IMR-90 (cell line): ENCODE measurements around the gene POLRMT. TPM values are rescaled to one million over a fixed set of nuclear protein-coding genes. Genes with fewer than 3 reads are reported as not detected.

Source experiments
- ATAC-seq: fragments of 200-7000 bp; cut with Tn5 transposase; 2 replicates; pipeline ENCODE4 v1.9.1; 2020; ENCODE audit warnings: low read depth, mild to moderate bottlenecking, moderate library complexity
- BruUV-seq: library from RNA; stranded (reverse); fragments of 400-500 nt; replicated peaks from 2 replicates; lab custom pipeline; 2021; lab: Mats Ljungman, UMichigan
- CTCF ChIA-PET: fragments of 300-600 bp; formaldehyde crosslinking; extraction: SDS; loops from one replicate; lab custom pipeline; 2021; ENCODE audit warnings: antibody characterized with exemption; lab: Yijun Ruan, JAX
- POLR2A ChIA-PET: fragments of 300-600 bp; sonication (Branson Sonifier 250); formaldehyde crosslinking; loops from one replicate; lab custom pipeline; 2022; ENCODE audit warnings: antibody characterized with exemption; ENCODE audit not compliant: unreplicated experiment; lab: Charles Lee
- DNase-seq: peaks from one replicate; pipeline ENCODE4 v3.0.0; 2013
- H2AFZ ChIP-seq: replicated peaks from 2 replicates; pipeline ENCODE3; 2013; ENCODE audit warnings: low read length, mild to moderate bottlenecking; ENCODE audit not compliant: poor library complexity
- H2AK5ac ChIP-seq: 2 replicates; pipeline ENCODE4 v1.6.1; 2013; ENCODE audit warnings: low read depth, low read length, inconsistent platforms
- H2AK9ac ChIP-seq: replicated peaks from 2 replicates; pipeline ENCODE3; 2013; ENCODE audit warnings: mild to moderate bottlenecking, low read depth, low read length, moderate library complexity; ENCODE audit not compliant: poor library complexity
- H2BK120ac ChIP-seq: 2 replicates; pipeline ENCODE4 v1.6.1; 2013; ENCODE audit warnings: low read depth, low read length, inconsistent platforms
- H2BK15ac ChIP-seq: 3 replicates; pipeline ENCODE4 v1.6.1; 2013; ENCODE audit warnings: low read depth, low read length, inconsistent platforms
- H2BK20ac ChIP-seq: 2 replicates; pipeline ENCODE4 v1.6.1; 2013; ENCODE audit warnings: low read depth, mild to moderate bottlenecking, inconsistent platforms, low read length, moderate library complexity
- H2BK5ac ChIP-seq: 2 replicates; pipeline ENCODE4 v1.6.1; 2013; ENCODE audit warnings: mild to moderate bottlenecking, low read depth, low read length, inconsistent platforms; ENCODE audit not compliant: poor library complexity, severe bottlenecking
- H3K14ac ChIP-seq: replicated peaks from 2 replicates; pipeline ENCODE4 v1.6.1; 2013; ENCODE audit warnings: low read depth, low read length, inconsistent platforms
- H3K18ac ChIP-seq: 2 replicates; pipeline ENCODE4 v1.6.1; 2013; ENCODE audit warnings: low read depth, low read length, control low read depth
- H3K23ac ChIP-seq: 2 replicates; pipeline ENCODE4 v1.6.1; 2013; ENCODE audit warnings: low read depth, low read length, inconsistent platforms
- H3K27ac ChIP-seq: 2 replicates; pipeline ENCODE4 v1.5.1; 2013; ENCODE audit warnings: mild to moderate bottlenecking, control low read depth, low read length; ENCODE audit not compliant: insufficient read depth
- H3K27me3 ChIP-seq: 2 replicates; pipeline ENCODE4 v1.6.1; 2013; ENCODE audit warnings: low read length; ENCODE audit not compliant: control insufficient read depth, insufficient read depth
- H3K36me3 ChIP-seq: 2 replicates; pipeline ENCODE4 v1.6.1; 2013; ENCODE audit warnings: low read length, mixed read lengths; ENCODE audit not compliant: control insufficient read depth, insufficient read depth
- H3K4ac ChIP-seq: 2 replicates; pipeline ENCODE4 v1.6.1; 2013; ENCODE audit warnings: low read depth, low read length, inconsistent platforms
- H3K4me1 ChIP-seq: 2 replicates; pipeline ENCODE4 v1.6.1; 2013; ENCODE audit warnings: low read length, mixed read lengths; ENCODE audit not compliant: control insufficient read depth, insufficient read depth
- H3K4me2 ChIP-seq: 2 replicates; pipeline ENCODE4 v1.6.1; 2013; ENCODE audit warnings: low read depth, mild to moderate bottlenecking, control low read depth, low read length, moderate library complexity
- H3K4me3 ChIP-seq: 2 replicates; pipeline ENCODE4 v1.5.1; 2013; ENCODE audit warnings: low read depth, mild to moderate bottlenecking, control low read depth, low read length, moderate library complexity; ENCODE audit not compliant: insufficient read depth
- H3K56ac ChIP-seq: 2 replicates; pipeline ENCODE4 v1.6.1; 2013; ENCODE audit warnings: low read length, inconsistent platforms; ENCODE audit not compliant: insufficient read depth; ENCODE audit errors: extremely low read depth
- H3K79me1 ChIP-seq, 2 experiments: 2 replicates each; pipeline ENCODE4 v1.6.1; 2013; ENCODE audit warnings: low read length in 2 of 2, inconsistent platforms in 1 of 2, low read depth in 1 of 2
- H3K9ac ChIP-seq: 2 replicates; pipeline ENCODE4 v1.6.1; 2013; ENCODE audit warnings: low read depth, low read length, control low read depth
- H3K9me1 ChIP-seq: 2 replicates; pipeline ENCODE4 v1.6.1; 2013; ENCODE audit warnings: low read length, inconsistent platforms; ENCODE audit not compliant: insufficient read depth
- H3K9me3 ChIP-seq: 2 replicates; pipeline ENCODE4 v1.6.1; 2013; ENCODE audit warnings: low read length; ENCODE audit not compliant: control insufficient read depth, insufficient read depth
- H4K20me1 ChIP-seq: 2 replicates; pipeline ENCODE4 v1.6.1; 2013; ENCODE audit warnings: low read length, inconsistent platforms; ENCODE audit not compliant: insufficient read depth
- H4K5ac ChIP-seq: 2 replicates; pipeline ENCODE4 v1.6.1; 2013; ENCODE audit warnings: mild to moderate bottlenecking, low read depth, low read length, control low read depth
- H4K8ac ChIP-seq, 2 experiments: 2 replicates each; pipeline ENCODE4 v1.6.1; 2013; ENCODE audit warnings: low read depth in 2 of 2, low read length in 2 of 2, control low read depth in 1 of 2, inconsistent platforms in 1 of 2
- H4K91ac ChIP-seq: 2 replicates; pipeline ENCODE4 v1.6.1; 2013; ENCODE audit warnings: low read depth, low read length, inconsistent platforms; ENCODE audit not compliant: insufficient read depth
- MAFK ChIP-seq: IDR thresholded peaks from 2 replicates; pipeline ENCODE4 v1.6.1; 2012; ENCODE audit warnings: low read depth, low read length, improper control_type of control experiment
- MAZ ChIP-seq: IDR thresholded peaks from 2 replicates; pipeline ENCODE4 v1.6.1; 2012; ENCODE audit warnings: low read depth, mild to moderate bottlenecking, low read length, improper control_type of control experiment, moderate library complexity, borderline replicate concordance
- POLR2A ChIP-seq: IDR thresholded peaks from 2 replicates; pipeline ENCODE4 v1.6.1; 2012; ENCODE audit warnings: mild to moderate bottlenecking, low read depth, low read length
- RAD21 ChIP-seq: IDR thresholded peaks from 2 replicates; pipeline ENCODE4 v1.6.1; 2012; ENCODE audit warnings: low read length, improper control_type of control experiment
- RFX5 ChIP-seq: IDR thresholded peaks from 2 replicates; pipeline ENCODE4 v1.8.0; 2012; ENCODE audit warnings: low read depth, mild to moderate bottlenecking, low read length, moderate library complexity
- SMC3 ChIP-seq: fragments of 150-350 bp; IDR thresholded peaks from 2 replicates; pipeline ENCODE4 v1.6.1; 2016; ENCODE audit warnings: low read depth, mild to moderate bottlenecking, antibody characterized with exemption, low read length, moderate library complexity
- WGBS, 2 experiments: methylation state at CpG; one replicate each; pipeline versions ENCODE4 v1.1.5 to v1.1.7; 2013; ENCODE audit warnings: missing lambda C conversion rate in 2 of 2; ENCODE audit not compliant: insufficient read length in 1 of 2; ENCODE audit errors: extremely low coverage in 2 of 2; 5-methylcytosine and 5-hydroxymethylcytosine counted together
- dilution Hi-C: fragments of 300-500 bp; cut with HindIII; formaldehyde crosslinking; loops from one replicate; pipeline ENCODE4 v1.14.3; 2018; ENCODE audit warnings: low sequenced_read_pairs; ENCODE audit not compliant: unreplicated experiment
- in situ Hi-C: fragments of 300-500 bp; cut with MboI; formaldehyde crosslinking; loops from 3 replicates; pipeline ENCODE4 v1.14.3; 2019; ENCODE audit warnings: low sequenced_read_pairs, inconsistent platforms, mixed read lengths
- intact Hi-C: fragments of 100-400 bp; cut with micrococcal nuclease; formaldehyde crosslinking; loops from 2 replicates; pipeline ENCODE4 v1.10.0; 2022
- polyA plus RNA-seq, 3 experiments: library from polyadenylated mRNA; depleted of rRNA; stranded (reverse); fragments of >200 nt; gene quantifications; 2 replicates each; pipeline ENCODE4 v1.2.3, GENCODE V29; 2012; ENCODE audit warnings: low replicate concordance in 1 of 3
- total RNA-seq: library from RNA; depleted of rRNA; stranded (reverse); fragments of >200 nt; gene quantifications from 2 replicates; pipeline ENCODE4 v1.2.3, GENCODE V29; 2012
- TF ChIP-seq, protein P1 (sequence below): conservative IDR thresholded peaks from 2 replicates; pipeline ENCODE4 v1.5.1; 2012; ENCODE audit warnings: mild to moderate bottlenecking, low read depth, low read length, improper control_type of control experiment

The POLRMT gene
- total and polyA plus RNA-seq, 2 of the 4 experiments (the other 2 are of a cell fraction): 9.9 to 29.6 TPM

DNA sequence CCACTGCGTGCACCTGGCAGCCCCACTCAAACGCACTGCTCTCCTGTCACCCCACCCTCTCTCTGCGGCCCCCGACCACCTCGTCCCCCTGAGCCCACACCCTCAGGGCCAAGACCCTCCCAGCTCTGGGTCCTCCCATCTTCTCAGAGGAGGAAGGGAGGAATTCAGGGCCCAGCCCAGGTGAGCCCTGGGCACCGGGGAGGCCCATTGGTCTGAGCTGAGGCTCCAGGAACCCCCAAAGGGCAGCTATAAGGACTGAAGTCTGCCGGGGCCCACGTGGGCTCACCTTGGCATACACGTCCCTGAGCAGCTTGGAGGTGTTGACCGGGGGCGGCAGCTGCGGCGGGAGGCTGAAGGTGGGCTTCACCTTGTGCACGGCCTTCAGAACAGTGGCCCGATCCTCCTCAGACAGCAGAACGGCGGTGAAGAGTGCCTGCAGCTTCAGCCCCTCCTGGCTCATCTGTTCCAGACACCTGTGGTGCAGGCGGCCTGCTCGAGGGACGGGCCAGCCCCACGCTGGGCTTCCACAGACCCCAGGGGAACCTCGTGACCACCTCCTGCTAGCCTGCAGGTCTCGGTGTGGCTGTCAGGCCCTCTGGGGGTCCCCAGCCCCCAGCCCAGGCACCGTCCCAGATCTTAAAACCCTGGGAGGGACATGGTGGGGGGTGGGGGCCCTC lies 8.8 kb downstream of the POLRMT start:
- no TSS peak for BruUV-seq
- Histone ChIP-seq H3K4me2 (no peak overlapping the region), H2AK5ac (no peak overlapping the region), H2BK20ac (no peak overlapping the region), H4K91ac (no peak overlapping the region), H3K9me1 (no peaks in the 10 kb centered on the region), H3K4me3 (no peak overlapping the region), H2BK120ac (no peak overlapping the region), H2AFZ (no peak overlapping the region), H3K4me1 (no peaks in the 10 kb centered on the region), H4K20me1 (peaks cover 3% of the 10 kb centered on the region), H3K56ac (no peak overlapping the region), H3K27ac (no peak overlapping the region; the same call in 1 of the 2 replicates), H3K9ac (no peak overlapping the region), H3K79me1 (peaks cover 0 to 7% of the 10 kb centered on the region in 2 experiments; a peak in 1 of 4 replicates), H2BK5ac (no peak overlapping the region), H4K5ac (no peak overlapping the region), H2BK15ac (no peak overlapping the region), H4K8ac (no peak overlapping the region), H2AK9ac (no peak overlapping the region), H3K23ac (no peak overlapping the region), H3K27me3 (no peaks in the 10 kb centered on the region), H3K4ac (no peak overlapping the region), H3K14ac (no peak overlapping the region), H3K18ac (no peak overlapping the region), H3K36me3 (peaks cover 35% of the 10 kb centered on the region), H3K9me3 (no peaks in the 10 kb centered on the region)
- intact Hi-C loops: no loop called here
- CTCF ChIA-PET: no interaction called here
- no peak for TF ChIP-seq MAZ
- TF ChIP-seq MAFK: no peak
- no peak for TF ChIP-seq RAD21
- TF ChIP-seq POLR2A: no peak
- no peak for TF ChIP-seq RFX5
- TF ChIP-seq SMC3: no peak
- TF ChIP-seq, protein P1, sequence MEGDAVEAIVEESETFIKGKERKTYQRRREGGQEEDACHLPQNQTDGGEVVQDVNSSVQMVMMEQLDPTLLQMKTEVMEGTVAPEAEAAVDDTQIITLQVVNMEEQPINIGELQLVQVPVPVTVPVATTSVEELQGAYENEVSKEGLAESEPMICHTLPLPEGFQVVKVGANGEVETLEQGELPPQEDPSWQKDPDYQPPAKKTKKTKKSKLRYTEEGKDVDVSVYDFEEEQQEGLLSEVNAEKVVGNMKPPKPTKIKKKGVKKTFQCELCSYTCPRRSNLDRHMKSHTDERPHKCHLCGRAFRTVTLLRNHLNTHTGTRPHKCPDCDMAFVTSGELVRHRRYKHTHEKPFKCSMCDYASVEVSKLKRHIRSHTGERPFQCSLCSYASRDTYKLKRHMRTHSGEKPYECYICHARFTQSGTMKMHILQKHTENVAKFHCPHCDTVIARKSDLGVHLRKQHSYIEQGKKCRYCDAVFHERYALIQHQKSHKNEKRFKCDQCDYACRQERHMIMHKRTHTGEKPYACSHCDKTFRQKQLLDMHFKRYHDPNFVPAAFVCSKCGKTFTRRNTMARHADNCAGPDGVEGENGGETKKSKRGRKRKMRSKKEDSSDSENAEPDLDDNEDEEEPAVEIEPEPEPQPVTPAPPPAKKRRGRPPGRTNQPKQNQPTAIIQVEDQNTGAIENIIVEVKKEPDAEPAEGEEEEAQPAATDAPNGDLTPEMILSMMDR: no peak
- dilution Hi-C loops: no loop called here
- no peak for DNase-seq
- in situ Hi-C loops: no loop called here
- no peak for ATAC-seq
- WGBS, 2 experiments: 100% methylated on average over 2 of the region's 24 CpGs; no CpG with 5 or more reads in 1 of the 2 experiments
- POLR2A ChIA-PET: no interaction called here
